Upper lobe of left lung (tissue), 4 donors: ENCODE data around the gene OXSR1.

Experiments
- CTCF ChIP-seq, 6 experiments: fragments of 450-650 bp in 4 of 6; fragments of 200-600 bp in 2 of 6; sonication (generic) in 2 of 6; IDR thresholded peaks; one replicate each; pipeline ENCODE4 v1.5.1; 2016 to 2019; ENCODE audit warnings: antibody characterized with exemption in 6 of 6
- POLR2A ChIP-seq, 4 donors: fragments of 450-650 bp; IDR thresholded peaks; one replicate each; pipeline ENCODE4 v1.5.1; 2016 to 2017; ENCODE audit warnings: antibody characterized with exemption in 4 of 4, mild to moderate bottlenecking in 2 of 4

- TF ChIP-seq CTCF (IDR thresholded peaks at IDR 0.05), result peak in 3 of 6 experiments; percentile 24 to 39 (median 35)
- peak; percentile 61 to 94 (median 82) for TF ChIP-seq POLR2A (IDR thresholded peaks at IDR 0.05)
Measured at GRCh38 chr3:38136777-38137614, 28.3 kb upstream of the OXSR1 start, which contains the start of gene ACAA1.
